Fibroblast of skin of abdomen (primary cell): ENCODE measurements around the gene GALNT2. TPM values are rescaled to one million over a fixed set of nuclear protein-coding genes. Genes with fewer than 3 reads are reported as not detected.

Experiments
- DNase-seq: peaks from one replicate; pipeline ENCODE4 v3.0.0-alpha.2; 2013
- polyA plus RNA-seq, 2 experiments: library from polyadenylated mRNA; unstranded; fragments of 120-200 nt; gene quantifications; one replicate each; pipeline ENCODE4 v1.2.1, GENCODE V29; 2013; ENCODE audit not compliant: insufficient read length in 2 of 2

Gene GALNT2
- polyA plus RNA-seq (2013, experiment 1 of 2; ENCODE audit: insufficient read length), result 148 TPM
- 150 TPM for polyA plus RNA-seq (2013, experiment 2 of 2; ENCODE audit: insufficient read length)

- DNase-seq, result peak; percentile 88
Measured at GRCh38 chr1:230066466-230067404, at the start of gene GALNT2. Gene GALNT2 (plus strand): TSS chr1:230067238. CDS start chr1:230067281, 43 bp downstream.

- DNase-seq, result no peak
Measured at GRCh38 chr1:230020451-230020850, 46.6 kb upstream of the GALNT2 start.

GRCh38 chr1:230022666-230023380 is 44.2 kb upstream of the GALNT2 start:
- DNase-seq, result no peak

- DNase-seq, result no peak
Measured at GRCh38 chr1:230025686-230026085, 41.4 kb upstream of the GALNT2 start.

GRCh38 chr1:230026139-230026538 is 40.9 kb upstream of the GALNT2 start:
- DNase-seq, result no peak

- no peak for DNase-seq
Measured at GRCh38 chr1:230026572-230026971, 40.5 kb upstream of the GALNT2 start.

- no peak for DNase-seq
Measured at GRCh38 chr1:230028602-230029223, 38.3 kb upstream of the GALNT2 start.

- no peak for DNase-seq
Measured at GRCh38 chr1:230029244-230029941, 37.6 kb upstream of the GALNT2 start.

GRCh38 chr1:230030122-230030821 is 36.8 kb upstream of the GALNT2 start:
- DNase-seq, result no peak

GRCh38 chr1:230031131-230031530 is 35.9 kb upstream of the GALNT2 start:
- no peak for DNase-seq

- no peak for DNase-seq
Measured at GRCh38 chr1:230032516-230033281, 34.3 kb upstream of the GALNT2 start.

GRCh38 chr1:230037261-230037660 is 29.8 kb upstream of the GALNT2 start:
- DNase-seq, result no peak

- no peak for DNase-seq
Measured at GRCh38 chr1:230040440-230040839, 26.6 kb upstream of the GALNT2 start.

GRCh38 chr1:230043081-230043480 is 24.0 kb upstream of the GALNT2 start:
- no peak for DNase-seq

- DNase-seq, result no peak
Measured at GRCh38 chr1:230044729-230045128, 22.3 kb upstream of the GALNT2 start.

GRCh38 chr1:230047114-230047865 is 19.7 kb upstream of the GALNT2 start:
- no peak for DNase-seq

- no peak for DNase-seq
Measured at GRCh38 chr1:230048322-230048721, 18.7 kb upstream of the GALNT2 start.

- DNase-seq, result no peak
Measured at GRCh38 chr1:230048922-230049321, 18.1 kb upstream of the GALNT2 start.

- no peak for DNase-seq
Measured at GRCh38 chr1:230049731-230050130, 17.3 kb upstream of the GALNT2 start.
